Measurements from ENCODE around the gene IL37. TPM values are rescaled to one million over a fixed set of nuclear protein-coding genes. Genes with fewer than 3 reads are reported as not detected.
A peak's percentile ranks its signal among the peaks of the same experiment; 100 is the strongest.

The IL37 gene
- total and polyA plus RNA-seq, 2 experiments from 2014 or later, result not detected

GRCh38 chr2:112921982-112922381 lies 11.0 kb downstream of the IL37 start:
- Histone ChIP-seq H3K4me2 (no peak overlapping the region), H3K9me3 (ENCODE audit: low read depth) (no peaks in the 10 kb centered on the region), H3K4me1 (ENCODE audit: insufficient read depth) (peaks cover 13% of the 10 kb centered on the region), H3K36me3 (replicated peaks; ENCODE audit: insufficient read depth, low read depth) (no peaks in the 10 kb centered on the region), H3K27ac (peak overlapping the region; percentile 12), H3K9me2 (replicated peaks; ENCODE audit: insufficient read depth) (no peaks in the 10 kb centered on the region), H3K4me3 (no peak overlapping the region), H3K27me3 (no peaks in the 10 kb centered on the region), H2AFZ (no peak overlapping the region), H3K79me2 (no peaks in the 10 kb centered on the region), H4K20me1 (ENCODE audit: insufficient read depth, poor library complexity, severe bottlenecking) (no peaks in the 10 kb centered on the region)
- TF ChIP-seq EZH2phosphoT487 (IDR thresholded peaks at IDR 0.05; ENCODE audit: low read depth, severe bottlenecking, unreplicated experiment) (no peak), CTCF (IDR thresholded peaks at IDR 0.05; ENCODE audit: poor library complexity) (no peak), EZH2 (IDR thresholded peaks at IDR 0.05; ENCODE audit: borderline replicate concordance) (no peak)
- no peak for DNase-seq (ENCODE audit: low spot score)
- 63% methylated on average over 1 of the region's 1 CpG for WGBS (ENCODE audit: low lambda C conversion rate, missing lambda C conversion rate)

- H3K4me3 ChIP-seq, result no peak overlapping the region
- no peaks in the 10 kb centered on the region for H3K9me2 ChIP-seq (replicated peaks; ENCODE audit: insufficient read depth)
- no peaks in the 10 kb centered on the region for H4K20me1 ChIP-seq (ENCODE audit: insufficient read depth, poor library complexity, severe bottlenecking)
- H2AFZ ChIP-seq, result no peak overlapping the region
- H3K27ac ChIP-seq, result no peak overlapping the region
- no peaks in the 10 kb centered on the region for H3K36me3 ChIP-seq (replicated peaks; ENCODE audit: insufficient read depth, low read depth)
- no peaks in the 10 kb centered on the region for H3K9me3 ChIP-seq (ENCODE audit: low read depth)
- H3K27me3 ChIP-seq, result no peaks in the 10 kb centered on the region
- no peak overlapping the region for H3K4me2 ChIP-seq
- WGBS (ENCODE audit: low lambda C conversion rate, missing lambda C conversion rate), result 56% methylated on average over 3 of the region's 3 CpGs
- peaks cover 13% of the 10 kb centered on the region for H3K4me1 ChIP-seq (ENCODE audit: insufficient read depth)
- no peaks in the 10 kb centered on the region for H3K79me2 ChIP-seq
- TF ChIP-seq EZH2phosphoT487 (IDR thresholded peaks at IDR 0.05; ENCODE audit: low read depth, severe bottlenecking, unreplicated experiment) (no peak), EZH2 (IDR thresholded peaks at IDR 0.05; ENCODE audit: borderline replicate concordance) (no peak), CTCF (IDR thresholded peaks at IDR 0.05; ENCODE audit: poor library complexity) (no peak)
- DNase-seq (ENCODE audit: low spot score), result no peak
These were observed 12.4 kb downstream of the IL37 start for GRCh38 chr2:112923237-112923966.

- TF ChIP-seq CTCF (IDR thresholded peaks at IDR 0.05; ENCODE audit: poor library complexity) (no peak), EZH2 (IDR thresholded peaks at IDR 0.05; ENCODE audit: borderline replicate concordance) (no peak), EZH2phosphoT487 (IDR thresholded peaks at IDR 0.05; ENCODE audit: low read depth, severe bottlenecking, unreplicated experiment) (no peak)
- WGBS (ENCODE audit: low lambda C conversion rate, missing lambda C conversion rate), result 82% methylated on average over 5 of the region's 5 CpGs
- H3K27ac ChIP-seq, result peak overlapping the region; percentile 82
These were observed 13.0 kb downstream of the IL37 start for GRCh38 chr2:112923967-112924338.

More at GRCh38 chr2:112923967-112924338, 13.0 kb downstream of the IL37 start:
- Histone ChIP-seq H3K36me3 (replicated peaks; ENCODE audit: insufficient read depth, low read depth) (no peaks in the 10 kb centered on the region), H3K79me2 (no peaks in the 10 kb centered on the region), H3K4me3 (no peak overlapping the region), H3K27me3 (no peaks in the 10 kb centered on the region), H2AFZ (no peak overlapping the region), H3K4me1 (ENCODE audit: insufficient read depth) (peaks cover 13% of the 10 kb centered on the region), H3K4me2 (peak overlapping the region; percentile 9), H4K20me1 (ENCODE audit: insufficient read depth, poor library complexity, severe bottlenecking) (no peaks in the 10 kb centered on the region), H3K9me3 (ENCODE audit: low read depth) (no peaks in the 10 kb centered on the region), H3K9me2 (replicated peaks; ENCODE audit: insufficient read depth) (no peaks in the 10 kb centered on the region)
- DNase-seq (ENCODE audit: low spot score), result no peak
